ENCODE data around the gene ZC3H4. TPM values are rescaled to one million over a fixed set of nuclear protein-coding genes. Genes with fewer than 3 reads are reported as not detected.

The ZC3H4 gene
- total and polyA plus RNA-seq, 2 of the 8 experiments (the other 6 are each of a cell fraction or from before 2014, with no cell fraction given) = 6.6 to 92.0 TPM

DNA sequence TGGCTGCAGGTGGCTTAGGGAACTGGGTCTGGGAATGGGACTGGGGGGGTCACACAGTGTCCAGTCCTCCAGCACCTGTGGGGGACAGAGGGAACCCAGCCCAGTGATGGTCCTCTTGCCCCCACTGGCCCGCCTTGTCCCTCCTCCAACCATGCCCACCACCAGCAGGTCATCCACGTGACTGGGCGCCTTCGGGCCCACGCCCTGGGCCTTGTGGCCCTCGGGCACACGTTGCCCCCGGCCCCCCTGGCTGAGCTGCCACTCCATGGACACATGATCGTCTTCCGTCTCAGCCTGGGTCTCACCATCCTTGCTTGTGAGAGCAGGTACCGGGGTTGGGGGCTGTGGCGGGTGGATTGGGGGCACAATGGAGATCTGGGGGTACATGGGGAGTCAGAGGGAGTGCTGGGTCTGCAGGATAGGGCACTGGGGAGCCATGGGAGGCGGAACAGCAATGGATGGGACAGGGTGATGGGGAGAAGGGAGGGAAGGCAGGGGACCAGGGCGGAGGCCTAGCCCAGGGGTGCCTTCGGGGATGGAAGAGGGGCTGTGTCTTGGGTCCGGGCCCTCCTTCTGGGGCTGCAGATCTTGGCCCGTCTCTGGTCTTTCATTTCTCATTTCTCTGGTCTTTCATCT, 74.2 kb downstream of the ZC3H4 start:
- no peak overlapping the region for H2BK20ac ChIP-seq (ENCODE audit: low read length)
- H3K4me1 ChIP-seq (replicated peaks in 1 of 4; ENCODE audit: control insufficient read depth in 3 of 4, insufficient read depth in 4 of 4, low read length in 3 of 4) = peaks cover 0 to 3% (median 2%) of the 10 kb centered on the region in 4 experiments; a peak in 4 of 7 replicates
- peaks cover 4% of the 10 kb centered on the region; the same call in 1 of the 2 replicates for H3K23me2 ChIP-seq (ENCODE audit: low read depth, low read length)
- peaks cover 0 to 2% (median 0%) of the 10 kb centered on the region in 4 experiments; a peak in 1 of 8 replicates for H3K36me3 ChIP-seq (ENCODE audit: control insufficient read depth in 2 of 4, insufficient read depth in 4 of 4, low read length in 3 of 4)
- FAIRE-seq (no peak), DNase-seq (ENCODE audit: low read depth in 1 of 2, low spot score in 2 of 2) (no peak)
- peaks cover 2 to 3% of the 10 kb centered on the region in 2 experiments for H4K20me1 ChIP-seq (replicated peaks in 1 of 2; ENCODE audit: control insufficient read depth in 1 of 2, insufficient read depth in 2 of 2, low read length in 2 of 2)
- H3K4me2 ChIP-seq (ENCODE audit: insufficient read depth in 1 of 2, low read depth in 2 of 2, low read length in 2 of 2) = no peak overlapping the region
- no peak overlapping the region for H3K23ac ChIP-seq (ENCODE audit: insufficient read length)
- no peak overlapping the region for H2AK5ac ChIP-seq (ENCODE audit: low read depth, low read length)
- WGBS, 2 experiments (ENCODE audit: extremely low coverage in 1 of 2, insufficient coverage in 1 of 2, insufficient read length in 1 of 2, insufficient replicate concordance in 2 of 2, low coverage in 1 of 2, low lambda C conversion rate in 2 of 2, missing lambda C conversion rate in 1 of 2) = 90% methylated on average over 17 of the region's 17 CpGs; no CpG with 5 or more reads in 1 of the 2 experiments
- peak overlapping the region; percentile 28; the same call in 1 of the 2 replicates for H4K8ac ChIP-seq (ENCODE audit: extremely low read depth, insufficient read depth, low read length)
- no peak overlapping the region for H3K56ac ChIP-seq (replicated peaks; ENCODE audit: insufficient read length, low read depth, low read length)
- no peaks in the 10 kb centered on the region for H3K27me3 ChIP-seq (replicated peaks in 1 of 4; ENCODE audit: control insufficient read depth in 3 of 4, extremely low read depth in 1 of 4, insufficient read depth in 3 of 4, low read length in 3 of 4)
- no peak overlapping the region for H2BK12ac ChIP-seq (ENCODE audit: low read depth, low read length)
- H3K79me2 ChIP-seq (ENCODE audit: control insufficient read depth in 1 of 2, insufficient read depth in 2 of 2, low read length in 2 of 2) = no peaks in the 10 kb centered on the region
- H2BK5ac ChIP-seq (ENCODE audit: low read depth, low read length) = no peak overlapping the region
- H2BK120ac ChIP-seq (replicated peaks; ENCODE audit: low read depth, low read length) = no peak overlapping the region
- H3K4me3 ChIP-seq (ENCODE audit: extremely low read depth in 1 of 4, insufficient read depth in 2 of 4, low read depth in 3 of 4, low read length in 4 of 4) = no peak overlapping the region
- no peak overlapping the region for H4K91ac ChIP-seq (replicated peaks; ENCODE audit: insufficient read length, low read length)
- H3K79me1 ChIP-seq (ENCODE audit: low read depth, low read length) = no peaks in the 10 kb centered on the region
- H3K4ac ChIP-seq (replicated peaks; ENCODE audit: insufficient read length, low read depth, low read length) = no peak overlapping the region
- H2BK15ac ChIP-seq (ENCODE audit: low read length) = no peak overlapping the region
- no peak overlapping the region for H3K27ac ChIP-seq (ENCODE audit: low read depth, low read length)
- H3K14ac ChIP-seq (ENCODE audit: insufficient read length) = no peak overlapping the region
- H3K18ac ChIP-seq (ENCODE audit: extremely low read depth, low read length) = no peak overlapping the region
- H3K9me3 ChIP-seq (ENCODE audit: insufficient read depth in 2 of 2, low read depth in 1 of 2, low read length in 1 of 2) = no peaks in the 10 kb centered on the region
- H2AFZ ChIP-seq (ENCODE audit: low read length) = no peak overlapping the region
- H4K5ac ChIP-seq (ENCODE audit: insufficient read length, low read depth, low read length) = no peak overlapping the region
- CTCF ChIA-PET (ENCODE audit: partially characterized antibody) = interaction anchor here (1.3 kb wide), 1 partner anchor 10 kb away, joined by 5 read pairs; no protein-coding TSS in a partner anchor
- POLR2A ChIA-PET (ENCODE audit: partially characterized antibody) = interaction anchor here (1.3 to 1.5 kb wide), 2 partner anchors 11 to 24 kb away, joined by 3 read pairs; no protein-coding TSS in a partner anchor
- H3K9ac ChIP-seq (replicated peaks in 1 of 4; ENCODE audit: extremely low read depth in 1 of 4, low read depth in 3 of 4, low read length in 3 of 4) = no peak overlapping the region
- TF ChIP-seq CHD2 (IDR thresholded peaks at IDR 0.05; ENCODE audit: low read length) (no peak), KDM5A (IDR thresholded peaks at IDR 0.05; ENCODE audit: low read length) (no peak), SP2 (IDR thresholded peaks at IDR 0.05; ENCODE audit: low read length) (no peak), RAD21 (IDR thresholded peaks at IDR 0.05 in 1 of 2, conservative IDR thresholded peaks at IDR 0.05 in 1 of 2; ENCODE audit: low read depth in 2 of 2, low read length in 2 of 2) (no peak), MAX (IDR thresholded peaks at IDR 0.05) (no peak), TAF7 (optimal IDR thresholded peaks at IDR 0.05; ENCODE audit: borderline replicate concordance, low read depth, low read length) (no peak), SIN3A (conservative IDR thresholded peaks at IDR 0.05 in 1 of 2, IDR thresholded peaks at IDR 0.05 in 1 of 2; ENCODE audit: low read depth in 1 of 2, low read length in 2 of 2) (no peak), SAP30 (IDR thresholded peaks at IDR 0.05; ENCODE audit: insufficient read depth, insufficient replicate concordance, low read length) (no peak), EP300 (IDR thresholded peaks at IDR 0.05; ENCODE audit: borderline replicate concordance in 1 of 2, low read depth in 2 of 2, low read length in 2 of 2) (no peak)
